ENCODE data around the gene SRRD. TPM values are rescaled to one million over a fixed set of nuclear protein-coding genes. Genes with fewer than 3 reads are reported as not detected.

SRRD gene
- total and polyA plus RNA-seq, 2 of the 8 experiments (the other 6 are each of a cell fraction or from before 2014, with no cell fraction given), result 17.1 to 25.3 TPM

DNA sequence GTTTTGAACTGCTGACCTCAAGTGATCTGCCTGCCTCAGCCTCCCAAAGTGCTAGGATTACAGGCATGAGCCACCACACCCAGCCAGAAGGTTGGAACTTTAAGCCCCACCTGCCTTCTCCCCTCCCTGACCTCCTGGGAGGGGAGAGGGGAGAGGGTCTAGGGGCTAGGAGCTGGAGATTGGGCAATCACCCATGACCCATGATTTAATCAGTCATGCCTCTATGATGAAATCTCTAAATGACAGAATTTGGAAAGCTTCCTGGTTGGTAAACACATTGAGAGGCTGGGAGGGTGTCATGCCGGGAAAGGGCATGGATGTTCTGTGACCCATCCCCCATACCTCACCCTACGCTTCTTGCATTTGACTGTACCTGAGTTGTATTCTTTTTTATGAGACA, 45.7 kb downstream of the SRRD start:
- H2BK15ac ChIP-seq (ENCODE audit: low read length), result no peak overlapping the region
- H2BK20ac ChIP-seq (ENCODE audit: low read length), result no peak overlapping the region
- no peak for DNase-seq (ENCODE audit: low read depth in 1 of 2, low spot score in 2 of 2)
- no peak for FAIRE-seq
- POLR2A ChIA-PET (ENCODE audit: partially characterized antibody), result interaction anchor here (1.0 to 1.3 kb wide), 2 partner anchors 15 to 24 kb away, joined by 3 read pairs; no protein-coding TSS in a partner anchor
- no peak overlapping the region for H3K4me2 ChIP-seq (ENCODE audit: insufficient read depth in 1 of 2, low read depth in 2 of 2, low read length in 2 of 2)
- H3K23ac ChIP-seq (ENCODE audit: insufficient read length), result no peak overlapping the region
- H2AFZ ChIP-seq (ENCODE audit: low read length), result no peak overlapping the region
- no peak overlapping the region for H3K18ac ChIP-seq (ENCODE audit: extremely low read depth, low read length)
- peaks cover 6 to 69% (median 41%) of the 10 kb centered on the region in 4 experiments; a peak in 6 of 8 replicates for H3K36me3 ChIP-seq (ENCODE audit: control insufficient read depth in 2 of 4, insufficient read depth in 4 of 4, low read length in 3 of 4)
- no peak overlapping the region for H3K14ac ChIP-seq (ENCODE audit: insufficient read length)
- no peak overlapping the region for H4K91ac ChIP-seq (replicated peaks; ENCODE audit: insufficient read length, low read length)
- H3K4me3 ChIP-seq (ENCODE audit: extremely low read depth in 1 of 4, insufficient read depth in 2 of 4, low read depth in 3 of 4, low read length in 4 of 4), result no peak overlapping the region
- CTCF ChIA-PET (ENCODE audit: partially characterized antibody), result interaction anchor here (0.6 to 1.1 kb wide), 3 partner anchors 14 to 104 kb away, joined by 3 read pairs; no protein-coding TSS in a partner anchor
- H2BK120ac ChIP-seq (replicated peaks; ENCODE audit: low read depth, low read length), result no peak overlapping the region
- H2AK5ac ChIP-seq (ENCODE audit: low read depth, low read length), result no peak overlapping the region
- no peaks in the 10 kb centered on the region for H3K23me2 ChIP-seq (ENCODE audit: low read depth, low read length)
- H3K79me2 ChIP-seq (ENCODE audit: control insufficient read depth in 1 of 2, insufficient read depth in 2 of 2, low read length in 2 of 2), result no peaks in the 10 kb centered on the region
- H2BK12ac ChIP-seq (ENCODE audit: low read depth, low read length), result no peak overlapping the region
- no peaks in the 10 kb centered on the region for H3K79me1 ChIP-seq (ENCODE audit: low read depth, low read length)
- H3K4ac ChIP-seq (replicated peaks; ENCODE audit: insufficient read length, low read depth, low read length), result no peak overlapping the region
- H3K27ac ChIP-seq (ENCODE audit: low read depth, low read length), result no peak overlapping the region
- H3K9me3 ChIP-seq (ENCODE audit: insufficient read depth in 2 of 2, low read depth in 1 of 2, low read length in 1 of 2), result no peaks in the 10 kb centered on the region
- WGBS, 2 experiments (ENCODE audit: extremely low coverage in 1 of 2, insufficient coverage in 1 of 2, insufficient read length in 1 of 2, insufficient replicate concordance in 2 of 2, low coverage in 1 of 2, low lambda C conversion rate in 2 of 2, missing lambda C conversion rate in 1 of 2), result 93% methylated on average over 2 of the region's 2 CpGs; no CpG with 5 or more reads in 1 of the 2 experiments
- no peak overlapping the region for H3K56ac ChIP-seq (replicated peaks; ENCODE audit: insufficient read length, low read depth, low read length)
- no peaks in the 10 kb centered on the region; a peak in 1 of 7 replicates for H3K27me3 ChIP-seq (replicated peaks in 1 of 4; ENCODE audit: control insufficient read depth in 3 of 4, extremely low read depth in 1 of 4, insufficient read depth in 3 of 4, low read length in 3 of 4)
- no peak overlapping the region for H3K9ac ChIP-seq (replicated peaks in 1 of 4; ENCODE audit: extremely low read depth in 1 of 4, low read depth in 3 of 4, low read length in 3 of 4)
- no peak overlapping the region for H4K5ac ChIP-seq (ENCODE audit: insufficient read length, low read depth, low read length)
- H4K8ac ChIP-seq (ENCODE audit: extremely low read depth, insufficient read depth, low read length), result no peak overlapping the region
- peaks cover 0 to 6% of the 10 kb centered on the region in 2 experiments for H4K20me1 ChIP-seq (replicated peaks in 1 of 2; ENCODE audit: control insufficient read depth in 1 of 2, insufficient read depth in 2 of 2, low read length in 2 of 2)
- no peaks in the 10 kb centered on the region for H3K4me1 ChIP-seq (replicated peaks in 1 of 4; ENCODE audit: control insufficient read depth in 3 of 4, insufficient read depth in 4 of 4, low read length in 3 of 4)
- no peak overlapping the region for H2BK5ac ChIP-seq (ENCODE audit: low read depth, low read length)
- TF ChIP-seq CHD1 (IDR thresholded peaks at IDR 0.05; ENCODE audit: low read depth, low read length) (no peak), RNF2 (IDR thresholded peaks at IDR 0.05; ENCODE audit: borderline replicate concordance, low read depth, low read length, missing control alignments, poor library complexity, severe bottlenecking) (no peak), GABPA (IDR thresholded peaks at IDR 0.05; ENCODE audit: borderline replicate concordance, insufficient read depth, low read length) (no peak), RFX5 (IDR thresholded peaks at IDR 0.05; ENCODE audit: borderline replicate concordance, low read depth, low read length) (no peak), POLR2AphosphoS5 (IDR thresholded peaks at IDR 0.05; ENCODE audit: low read depth, low read length) (no peak), NRF1 (IDR thresholded peaks at IDR 0.05; ENCODE audit: low read depth, low read length) (no peak), YY1 (IDR thresholded peaks at IDR 0.05; ENCODE audit: low read depth, low read length) (no peak), EP300 (IDR thresholded peaks at IDR 0.05; ENCODE audit: borderline replicate concordance in 1 of 2, low read depth in 2 of 2, low read length in 2 of 2) (no peak), CBX8 (IDR thresholded peaks at IDR 0.05; ENCODE audit: borderline replicate concordance, low read depth, low read length) (no peak), RAD21 (IDR thresholded peaks at IDR 0.05 in 1 of 2, conservative IDR thresholded peaks at IDR 0.05 in 1 of 2; ENCODE audit: low read depth in 2 of 2, low read length in 2 of 2) (no peak), SP1 (IDR thresholded peaks at IDR 0.05; ENCODE audit: low read depth, low read length) (no peak), EZH2 (IDR thresholded peaks at IDR 0.05; ENCODE audit: low read depth, low read length, severe bottlenecking) (no peak), SUZ12 (IDR thresholded peaks at IDR 0.05; ENCODE audit: low read length) (no peak), HDAC6 (IDR thresholded peaks at IDR 0.05; ENCODE audit: low read depth, low read length) (no peak)
